Measurements from ENCODE around the gene RELCH. TPM values are rescaled to one million over a fixed set of nuclear protein-coding genes. Genes with fewer than 3 reads are reported as not detected.

The RELCH gene
- total and polyA plus RNA-seq, 8 donors = 4.9 to 85.9 (median 35.8) TPM

DNA sequence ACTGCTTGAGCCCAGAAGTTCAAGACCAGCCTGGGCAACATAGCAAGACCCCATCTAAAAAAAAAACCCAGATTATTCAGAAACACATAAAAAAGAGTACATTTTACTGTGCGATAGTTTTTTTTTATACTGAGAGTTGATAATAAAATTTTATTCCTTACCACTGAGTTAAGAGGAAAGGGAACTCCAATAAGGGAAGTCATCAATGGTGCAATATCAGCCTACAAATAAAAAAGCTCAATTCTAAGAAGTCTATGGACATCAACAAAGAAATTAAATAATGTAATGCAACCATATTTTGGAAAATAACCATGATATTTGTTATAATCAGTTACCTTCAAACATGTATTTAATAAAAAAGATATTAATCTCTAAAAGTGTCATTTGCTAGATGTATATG is 46.8 kb upstream of the RELCH start:
- TF ChIP-seq, protein P1, sequence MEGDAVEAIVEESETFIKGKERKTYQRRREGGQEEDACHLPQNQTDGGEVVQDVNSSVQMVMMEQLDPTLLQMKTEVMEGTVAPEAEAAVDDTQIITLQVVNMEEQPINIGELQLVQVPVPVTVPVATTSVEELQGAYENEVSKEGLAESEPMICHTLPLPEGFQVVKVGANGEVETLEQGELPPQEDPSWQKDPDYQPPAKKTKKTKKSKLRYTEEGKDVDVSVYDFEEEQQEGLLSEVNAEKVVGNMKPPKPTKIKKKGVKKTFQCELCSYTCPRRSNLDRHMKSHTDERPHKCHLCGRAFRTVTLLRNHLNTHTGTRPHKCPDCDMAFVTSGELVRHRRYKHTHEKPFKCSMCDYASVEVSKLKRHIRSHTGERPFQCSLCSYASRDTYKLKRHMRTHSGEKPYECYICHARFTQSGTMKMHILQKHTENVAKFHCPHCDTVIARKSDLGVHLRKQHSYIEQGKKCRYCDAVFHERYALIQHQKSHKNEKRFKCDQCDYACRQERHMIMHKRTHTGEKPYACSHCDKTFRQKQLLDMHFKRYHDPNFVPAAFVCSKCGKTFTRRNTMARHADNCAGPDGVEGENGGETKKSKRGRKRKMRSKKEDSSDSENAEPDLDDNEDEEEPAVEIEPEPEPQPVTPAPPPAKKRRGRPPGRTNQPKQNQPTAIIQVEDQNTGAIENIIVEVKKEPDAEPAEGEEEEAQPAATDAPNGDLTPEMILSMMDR (IDR thresholded peaks at IDR 0.05) = no peak
- no peak for TF ChIP-seq POLR2AphosphoS5 (IDR thresholded peaks at IDR 0.05)
- Histone ChIP-seq H3K27ac (no peak overlapping the region), H3K4me1 (no peaks in the 10 kb centered on the region), H3K9me3 (no peaks in the 10 kb centered on the region), H3K27me3 (no peaks in the 10 kb centered on the region), H3K36me3 (peaks cover 8 to 80% (median 58%) of the 10 kb centered on the region in 4 donors), H3K4me3 (no peak overlapping the region)
- no peak for DNase-seq
- intact Hi-C loops (cut with DNase I; ENCODE audit: low total_unique reads) = no loop called here
- WGBS, 5 donors = 0 to 100% (median 95%) methylated on average over 1 of the region's 1 CpG

DNA sequence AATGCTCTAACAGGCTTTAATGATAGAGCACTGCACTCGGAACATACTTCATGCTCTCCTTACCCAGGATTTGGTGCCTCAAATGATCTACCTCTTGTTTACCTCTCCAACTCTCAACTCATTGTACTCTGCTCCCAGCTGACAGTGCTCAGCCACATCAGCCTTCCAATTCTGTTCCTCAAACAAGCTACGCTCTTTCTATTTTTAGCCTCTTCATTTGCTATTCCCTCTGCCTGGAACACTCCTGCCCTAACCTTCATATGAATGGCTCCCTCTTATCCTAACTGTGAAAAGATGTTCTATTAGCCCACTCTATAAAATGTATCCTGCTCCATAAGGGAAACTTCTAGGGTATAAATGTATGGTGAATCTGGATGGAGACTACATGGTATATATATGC is 42.7 kb upstream of the RELCH start:
- Histone ChIP-seq H3K36me3 (peaks cover 0 to 55% (median 43%) of the 10 kb centered on the region in 4 donors), H3K4me3 (no peak overlapping the region), H3K9me3 (no peaks in the 10 kb centered on the region), H3K27ac (no peak overlapping the region), H3K27me3 (no peaks in the 10 kb centered on the region), H3K4me1 (no peaks in the 10 kb centered on the region)
- 75 to 94% (median 85%) methylated on average over 2 of the region's 2 CpGs for WGBS, 5 donors
- intact Hi-C loops (cut with DNase I; ENCODE audit: low total_unique reads) = no loop called here
- TF ChIP-seq EP300 (IDR thresholded peaks at IDR 0.05) (no peak), POLR2AphosphoS5 (IDR thresholded peaks at IDR 0.05) (no peak), POLR2A (IDR thresholded peaks at IDR 0.05) (no peak)
- TF ChIP-seq, protein P1 (IDR thresholded peaks at IDR 0.05) = no peak
- DNase-seq = no peak

DNA sequence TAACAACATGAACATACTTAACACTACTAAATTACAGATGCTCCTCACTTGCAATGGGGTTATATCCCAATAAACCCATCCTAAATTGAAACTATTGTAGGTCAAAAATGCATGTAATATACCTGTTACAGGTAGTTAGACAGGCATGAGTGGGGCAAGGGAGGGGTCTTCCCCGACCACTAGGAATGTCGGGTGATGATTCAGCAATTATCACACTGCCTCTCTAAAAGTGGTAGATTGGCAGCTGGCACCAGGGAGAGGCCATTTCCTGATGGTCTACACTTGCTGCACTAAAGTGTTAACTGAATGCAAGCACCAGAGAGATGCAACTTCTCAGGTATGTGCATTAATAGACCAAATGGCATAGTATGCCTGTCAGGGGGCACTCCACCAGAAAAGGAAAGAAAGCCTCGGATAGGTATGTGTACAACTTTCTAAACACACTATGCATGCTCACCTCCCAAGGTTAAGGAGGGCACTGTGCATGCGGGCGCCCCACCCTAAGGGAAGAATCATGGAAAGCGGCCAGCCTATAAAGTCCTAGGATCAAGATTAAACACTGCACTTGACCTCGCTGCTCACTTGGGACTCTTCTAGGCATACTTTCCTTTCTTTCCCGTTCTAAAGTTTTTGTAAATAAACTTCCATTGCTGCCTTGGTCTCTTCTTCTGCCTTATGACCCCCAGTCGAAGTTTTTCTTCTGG is 35.8 kb upstream of the RELCH start:
- Histone ChIP-seq H3K4me1 (no peaks in the 10 kb centered on the region), H3K27me3 (no peaks in the 10 kb centered on the region), H3K27ac (no peak overlapping the region), H3K36me3 (peaks cover 0 to 36% (median 25%) of the 10 kb centered on the region in 4 donors), H3K9me3 (no peaks in the 10 kb centered on the region), H3K4me3 (no peak overlapping the region)
- intact Hi-C loops (cut with DNase I; ENCODE audit: low total_unique reads) = no loop called here
- TF ChIP-seq POLR2A (IDR thresholded peaks at IDR 0.05) = no peak
- no peak for TF ChIP-seq POLR2AphosphoS5 (IDR thresholded peaks at IDR 0.05)
- TF ChIP-seq, protein P1 (IDR thresholded peaks at IDR 0.05) = no peak
- WGBS, 5 donors = 72 to 88% (median 84%) methylated on average over 9 of the region's 9 CpGs
- no peak for DNase-seq

DNA sequence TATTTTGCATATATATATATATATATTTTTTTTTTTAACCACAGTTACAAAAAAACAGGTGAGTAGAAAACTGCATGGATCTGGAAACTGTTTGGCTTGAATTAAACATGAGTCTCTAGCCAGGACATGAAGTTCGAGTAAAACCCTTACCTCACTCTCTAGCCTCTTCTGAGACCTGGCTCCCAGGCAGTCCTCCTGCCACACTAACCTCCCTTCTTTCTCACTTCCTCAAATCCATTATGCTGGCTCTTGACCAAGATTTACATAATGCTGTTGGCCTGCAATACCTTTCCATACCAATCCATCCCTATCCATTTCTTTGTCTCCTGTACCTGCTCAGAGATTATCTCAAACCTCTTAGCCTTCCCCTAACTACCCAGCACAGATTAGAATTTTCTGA is 34.2 kb upstream of the RELCH start:
- Histone ChIP-seq H3K9me3 (no peaks in the 10 kb centered on the region), H3K4me1 (peaks cover 0 to 8% (median 3%) of the 10 kb centered on the region in 4 donors), H3K4me3 (no peak overlapping the region), H3K36me3 (peaks cover 0 to 43% (median 35%) of the 10 kb centered on the region in 4 donors), H3K27me3 (no peaks in the 10 kb centered on the region), H3K27ac (no peak overlapping the region)
- intact Hi-C loops (cut with DNase I; ENCODE audit: low total_unique reads) = no loop called here
- TF ChIP-seq, protein P1 (IDR thresholded peaks at IDR 0.05) = no peak
- no peak for TF ChIP-seq POLR2AphosphoS5 (IDR thresholded peaks at IDR 0.05)
- no peak for TF ChIP-seq POLR2A (IDR thresholded peaks at IDR 0.05)
- TF ChIP-seq EP300 (IDR thresholded peaks at IDR 0.05) = no peak
- 90 to 100% (median 96%) methylated on average over 1 of the region's 1 CpG for WGBS, 5 donors
- no peak for DNase-seq

Data from stomach (tissue), 9 donors.